Activated CD8-positive, alpha-beta memory T cell treated with anti-CD3 and anti-CD28 coated beads for 36 hours (primary cell): ENCODE results near the gene MTAP. TPM values are rescaled to one million over a fixed set of nuclear protein-coding genes. Genes with fewer than 3 reads are reported as not detected.

Experiments used
- CTCF ChIA-PET: fragments of 350-600 bp; sonication (Branson Sonifier 250); formaldehyde crosslinking; loops from one replicate; lab custom pipeline; 2021; ENCODE audit warnings: antibody characterized with exemption; lab: Charles Lee
- POLR2A ChIA-PET: fragments of 350-600 bp; sonication (Branson Sonifier 250); formaldehyde crosslinking; loops from one replicate; lab custom pipeline; 2021; ENCODE audit warnings: antibody characterized with exemption; lab: Charles Lee
- total RNA-seq, 2 experiments: library from RNA; stranded (reverse); gene quantifications; one replicate each; pipeline ENCODE4 v1.2.3, GENCODE V29; 2021

MTAP gene
- total RNA-seq, 2 experiments from 2014 or later: 98.6 to 108 TPM

- CTCF ChIA-PET: interaction anchor here (0.7 to 1.1 kb wide), 2 partner anchors 41 to 207 kb away, joined by 4 read pairs; partner anchors contain the start of gene CDKN2B
- POLR2A ChIA-PET: no interaction called here
These were observed 586 bp upstream of the MTAP start for GRCh38 chr9:21801683-21802417.

DNA sequence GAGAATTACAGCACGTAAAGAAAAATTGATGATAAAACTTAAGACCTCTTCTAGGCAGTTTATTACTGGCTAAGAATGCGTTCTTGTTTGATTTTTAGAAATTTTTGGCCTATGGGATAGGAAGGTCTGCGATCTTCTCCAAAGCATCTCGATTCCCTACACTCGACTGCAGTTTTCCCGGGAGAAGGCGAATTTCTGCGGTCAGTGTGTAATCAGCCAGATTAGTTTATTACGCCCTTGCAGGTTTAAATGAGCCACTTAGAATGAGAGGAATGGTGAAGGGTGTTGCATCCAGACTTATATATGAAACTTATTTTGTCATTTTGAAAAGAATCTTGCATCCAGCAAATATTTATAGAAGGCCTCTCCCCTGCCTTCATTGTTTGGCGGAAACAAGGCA, 1.2 kb downstream of the MTAP start:
- POLR2A ChIA-PET: interaction anchor here (0.6 to 1.3 kb wide), 3 partner anchors 14 to 302 kb away, joined by 3 to 6 read pairs (median 4); partner anchors contain the start of genes CDKN2A and CDKN2B-AS1
- CTCF ChIA-PET: interaction anchor here (1.0 to 1.8 kb wide), 2 partner anchors 10 to 95 kb away, joined by 4 to 6 read pairs; no protein-coding TSS in a partner anchor

DNA sequence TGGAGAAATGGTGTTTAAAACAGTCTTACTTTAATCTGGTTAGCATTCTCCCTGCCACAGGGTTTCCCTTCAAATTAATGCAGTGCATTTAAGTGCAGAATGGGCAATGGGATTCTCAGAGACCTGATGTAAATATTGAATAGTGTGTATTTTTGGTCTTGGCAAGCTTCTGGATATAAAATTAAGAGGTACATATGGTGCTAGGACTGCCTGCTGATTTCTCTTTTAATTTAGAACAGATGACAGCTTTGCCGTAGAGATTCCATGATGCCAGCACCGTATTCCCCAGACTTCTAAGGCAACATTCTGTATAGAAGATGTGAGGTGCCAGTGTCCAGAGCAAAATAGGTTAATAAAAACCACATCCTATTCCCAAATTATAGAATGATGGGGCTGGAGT, 1.9 kb downstream of the MTAP start:
- CTCF ChIA-PET: interaction anchor here (1.8 kb wide), 1 partner anchor 9 kb away, joined by 6 read pairs; no protein-coding TSS in a partner anchor
- POLR2A ChIA-PET: no interaction called here

GRCh38 chr9:21804791-21805190, 2.4 kb downstream of the MTAP start:
- ChIA-PET POLR2A (no interaction called here), CTCF (interaction anchor here (0.5 to 1.8 kb wide), 2 partner anchors 9 to 248 kb away, joined by 3 to 6 read pairs; no protein-coding TSS in a partner anchor)

DNA sequence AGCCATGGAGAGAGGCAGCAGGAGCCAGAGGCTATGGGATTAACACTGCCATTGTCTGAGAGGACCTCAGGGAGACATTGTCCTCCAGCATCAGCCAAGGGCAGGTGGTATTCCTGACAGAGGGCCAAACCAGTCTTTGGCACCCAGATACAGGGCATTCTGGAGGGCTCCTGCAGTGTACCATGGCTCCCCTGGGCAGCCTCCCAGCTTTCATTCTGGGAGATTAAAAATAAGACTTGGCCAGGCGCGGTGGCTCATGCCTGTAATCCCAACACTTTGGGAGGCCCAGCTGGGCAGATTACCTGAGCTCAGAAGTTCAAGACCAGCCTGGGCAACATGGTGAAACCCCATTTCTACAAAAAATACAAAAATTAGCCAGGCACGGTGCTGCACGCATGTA, 4.2 kb downstream of the MTAP start:
- ChIA-PET CTCF (interaction anchor here (0.6 to 1.4 kb wide), 2 partner anchors 188 to 949 kb away, joined by 3 read pairs; partner anchors contain the start of genes CDKN2A and CDKN2B-AS1), POLR2A (no interaction called here)

GRCh38 chr9:21810388-21810787, 8.0 kb downstream of the MTAP start:
- POLR2A ChIA-PET: interaction anchor here (0.6 to 1.4 kb wide), 2 partner anchors 295 to 1243 kb away, joined by 3 to 9 read pairs; no protein-coding TSS in a partner anchor
- CTCF ChIA-PET: interaction anchor here (1.2 kb wide), 1 partner anchor 198 kb away, joined by 8 read pairs; the partner anchor contains the start of gene CDKN2B

DNA sequence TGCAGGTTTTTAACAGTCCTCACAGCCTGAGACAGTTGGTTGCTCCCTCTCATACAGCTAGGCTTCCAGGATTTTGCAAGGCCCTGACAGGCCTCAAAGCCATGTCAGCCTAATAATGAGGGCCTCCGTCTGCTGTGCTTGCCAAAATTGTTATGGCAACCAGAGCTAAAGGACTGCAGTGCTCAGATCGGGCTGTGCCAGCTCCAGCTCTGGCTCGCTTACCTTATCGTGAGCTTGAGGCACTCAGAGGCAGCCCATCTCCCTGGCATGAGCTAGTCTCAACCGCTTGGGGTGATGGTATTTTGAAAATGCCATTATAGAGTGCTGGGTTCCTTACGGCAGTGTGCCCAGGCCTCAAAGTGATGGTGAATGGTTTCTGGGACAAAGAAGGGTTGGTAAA, 8.4 kb downstream of the MTAP start:
- POLR2A ChIA-PET: interaction anchor here (1.4 kb wide), 1 partner anchor 294 kb away, joined by 3 read pairs; no protein-coding TSS in a partner anchor
- CTCF ChIA-PET: interaction anchor here (3.1 kb wide), 1 partner anchor 198 kb away, joined by 18 read pairs; the partner anchor contains the start of gene CDKN2B

GRCh38 chr9:21811914-21812313, 9.5 kb downstream of the MTAP start:
- POLR2A ChIA-PET: no interaction called here
- CTCF ChIA-PET: interaction anchor here (0.6 to 3.1 kb wide), 4 partner anchors 172 to 308 kb away, joined by 3 to 18 read pairs (median 4); partner anchors contain the start of gene CDKN2B

- ChIA-PET CTCF (interaction anchor here (0.7 to 3.1 kb wide), 4 partner anchors 20 to 308 kb away, joined by 3 to 18 read pairs (median 4); partner anchors contain the start of gene CDKN2B), POLR2A (no interaction called here)
These were observed 10.0 kb downstream of the MTAP start for GRCh38 chr9:21812415-21812814.

DNA sequence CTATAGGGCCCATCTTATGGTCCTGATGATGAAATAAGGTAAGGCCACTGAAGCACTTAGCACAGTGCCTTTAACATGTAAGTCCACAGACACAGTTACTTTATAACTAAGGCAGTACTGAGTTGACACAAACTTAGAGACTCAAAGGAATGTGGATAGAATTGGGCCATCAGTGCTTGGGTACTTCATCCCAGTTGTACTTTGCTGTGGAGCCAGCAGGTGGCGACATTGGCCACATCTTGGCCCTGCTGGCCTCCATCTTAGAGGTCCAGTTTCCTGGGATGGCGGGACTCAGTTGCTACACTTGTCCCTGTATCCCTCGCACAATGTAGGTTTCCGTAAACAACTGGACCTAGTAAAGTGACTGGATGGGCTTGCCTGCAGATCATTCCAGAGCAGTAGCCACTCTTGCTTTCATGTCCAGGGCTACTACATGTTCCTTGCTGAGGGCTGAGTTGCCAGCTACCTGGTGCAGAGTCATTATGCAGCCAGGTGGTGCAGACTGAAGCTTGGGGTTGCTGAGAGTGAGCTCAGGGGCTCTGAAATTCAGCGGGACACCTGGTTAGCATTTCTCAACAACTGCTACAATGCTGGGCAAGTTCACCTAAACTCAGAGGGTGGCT, 10.6 kb downstream of the MTAP start:
- ChIA-PET POLR2A (no interaction called here), CTCF (interaction anchor here (0.7 to 3.1 kb wide), 21 partner anchors 9 to 640 kb away, joined by 3 to 18 read pairs (median 4); partner anchors contain the start of gene CDKN2B)

DNA sequence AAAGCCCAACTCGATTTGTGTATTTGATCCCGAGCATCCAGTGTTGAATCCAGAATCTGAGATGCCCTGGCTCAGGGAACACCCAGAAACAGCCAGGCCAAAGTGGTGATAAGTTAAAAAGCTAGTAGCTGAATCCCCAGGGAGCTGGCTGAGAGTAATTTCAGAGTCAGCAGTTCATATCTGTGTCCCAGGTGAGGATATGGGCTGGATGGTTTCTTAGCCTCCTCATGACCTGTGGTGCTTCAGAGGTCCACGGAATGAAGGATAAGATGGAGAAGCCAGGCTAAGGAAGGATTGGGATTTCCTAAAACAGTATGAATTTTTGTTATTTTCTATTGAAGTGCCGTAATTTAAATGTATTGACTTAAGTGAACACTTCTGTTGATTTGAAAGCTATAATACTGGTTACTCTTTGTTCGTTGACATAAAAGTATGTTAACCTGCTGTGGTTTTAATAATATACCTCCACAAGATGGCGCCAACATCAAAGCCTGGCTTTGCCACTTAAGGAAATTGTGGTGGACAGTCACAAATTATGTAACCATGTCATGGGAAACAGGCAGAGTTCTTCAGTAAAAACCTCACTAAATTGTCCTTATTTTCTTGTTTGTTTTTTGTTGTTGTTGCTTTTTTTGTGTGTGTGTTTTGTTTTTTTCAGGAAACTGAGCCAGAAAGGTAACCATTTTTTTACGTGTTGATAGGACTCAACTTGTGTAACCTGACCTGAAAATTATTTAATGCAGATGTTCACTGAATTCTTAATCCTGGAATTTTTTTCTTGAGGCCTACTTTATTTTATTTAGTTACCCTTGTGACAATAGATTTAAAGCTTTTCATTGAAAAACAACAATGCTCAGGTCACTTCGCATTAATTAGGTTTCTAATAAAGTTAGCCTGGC, 11.4 kb downstream of the MTAP start:
- CTCF ChIA-PET: interaction anchor here (0.7 to 3.1 kb wide), 20 partner anchors 10 to 639 kb away, joined by 3 to 18 read pairs (median 4); partner anchors contain the start of gene CDKN2B
- POLR2A ChIA-PET: no interaction called here

GRCh38 chr9:21815643-21816042, 13.2 kb downstream of the MTAP start:
- ChIA-PET CTCF (no interaction called here), POLR2A (no interaction called here)

- ChIA-PET POLR2A (interaction anchor here (0.9 kb wide), 1 partner anchor 14 kb away, joined by 3 read pairs; no protein-coding TSS in a partner anchor), CTCF (interaction anchor here (1.5 kb wide), 1 partner anchor 191 kb away, joined by 3 read pairs; no protein-coding TSS in a partner anchor)
These were observed 14.7 kb downstream of the MTAP start for GRCh38 chr9:21817176-21817575.

- POLR2A ChIA-PET: no interaction called here
- CTCF ChIA-PET: interaction anchor here (1.5 kb wide), 1 partner anchor 12 kb away, joined by 4 read pairs; no protein-coding TSS in a partner anchor
These were observed 23.2 kb downstream of the MTAP start for GRCh38 chr9:21825637-21826036.

GRCh38 chr9:21828853-21829410, 26.5 kb downstream of the MTAP start:
- CTCF ChIA-PET: no interaction called here
- POLR2A ChIA-PET: no interaction called here

GRCh38 chr9:21830589-21830988, 28.2 kb downstream of the MTAP start:
- POLR2A ChIA-PET: no interaction called here
- CTCF ChIA-PET: no interaction called here

DNA sequence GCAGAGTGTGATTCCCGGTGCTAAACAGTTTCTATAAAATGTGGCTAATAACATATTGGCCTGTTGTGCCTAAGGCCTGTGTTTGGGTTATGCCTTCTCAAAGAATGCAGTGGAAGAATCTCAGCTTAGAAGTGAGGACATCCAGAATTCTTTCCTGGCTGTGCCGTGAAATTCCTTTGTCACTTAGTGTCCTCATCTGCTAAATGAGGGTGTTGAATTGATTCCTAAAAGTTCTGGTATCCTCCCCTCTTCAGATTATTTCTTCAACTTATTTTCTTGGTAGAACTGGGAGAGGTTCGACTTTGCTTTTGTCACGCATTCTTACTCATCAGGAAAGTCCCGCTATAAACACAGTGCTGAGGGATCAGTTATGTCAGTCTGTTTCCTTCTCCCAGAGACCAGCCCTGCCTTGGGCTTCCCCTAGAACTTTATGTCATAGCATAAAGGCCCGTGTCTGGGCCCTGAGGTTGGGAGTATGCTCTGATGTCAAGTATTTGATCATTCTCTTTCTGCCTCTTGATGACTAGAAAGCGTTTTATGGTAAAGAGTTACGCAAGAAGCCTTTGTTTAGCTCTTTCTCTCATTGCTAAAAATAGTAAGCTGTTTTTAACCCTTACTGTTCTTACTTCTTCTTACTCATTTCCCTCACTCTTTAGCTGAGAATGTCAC, 29.5 kb downstream of the MTAP start:
- ChIA-PET CTCF (interaction anchor here (0.9 kb wide), 1 partner anchor 19 kb away, joined by 3 read pairs; no protein-coding TSS in a partner anchor), POLR2A (no interaction called here)
